K562 (cell line): ENCODE data around the gene CCNL2. TPM values are rescaled to one million over a fixed set of nuclear protein-coding genes. Genes with fewer than 3 reads are reported as not detected.
"Not testable (repeated sequence)": the region's sequence is repeated elsewhere in the genome, so short reads cannot be mapped to it uniquely, and the experiment has no call there.

Experiments used
- ATAC-seq: fragments of 200-7000 bp; cut with Tn5 transposase; 3 replicates; pipeline ENCODE4 v1.9.1; 2020; ENCODE audit warnings: moderate library complexity
- BruUV-seq: library from RNA; stranded (reverse); fragments of 400-500 nt; replicated peaks from 2 replicates; lab custom pipeline; 2021; lab: Mats Ljungman, UMichigan
- CTCF ChIA-PET: fragments of 300-600 bp; formaldehyde crosslinking; extraction: SDS; loops from one replicate; lab custom pipeline; 2021; ENCODE audit warnings: low intra/inter-chr PET ratio; lab: Yijun Ruan, JAX
- POLR2A ChIA-PET: fragments of 300-600, 350-650 bp; sonication (Branson Sonifier 250); formaldehyde crosslinking; extraction: SDS; loops from one replicate; lab custom pipeline; 2021; ENCODE audit warnings: antibody characterized with exemption, inconsistent platforms; lab: Yijun Ruan, JAX
- DNase-seq, 4 experiments: peaks; one replicate each; pipeline versions ENCODE4 v3.0.0 to v3.0.0-alpha.2; 2011 to 2018; ENCODE audit warnings: low spot score in 3 of 4, mixed read lengths in 3 of 4; ENCODE audit errors: extremely low read depth in 1 of 4
- FAIRE-seq: peaks from 2 replicates; lab custom pipeline; 2011; peaks lifted over from hg19 to GRCh38; lab: Jason Lieb, UNC
- H2AFZ ChIP-seq: 2 replicates; pipeline ENCODE4 v1.6.0; 2011; ENCODE audit warnings: low read depth, low read length, control low read depth, inconsistent platforms
- H3K27ac ChIP-seq: fragments of 200-600 bp; 3 replicates; pipeline ENCODE4 v1.8.0; 2011; ENCODE audit warnings: low read depth, mild to moderate bottlenecking, control low read depth, inconsistent platforms, low read length, moderate library complexity, mixed read lengths; ENCODE audit errors: extremely low read depth
- H3K27me3 ChIP-seq, 2 experiments: fragments of 300-600 bp in 1 of 2; 2 replicates in 1 of 2; 3 replicates in 1 of 2; pipeline versions ENCODE4 v1.6.0 to v1.8.0; 2011; ENCODE audit warnings: inconsistent platforms in 2 of 2, low read length in 2 of 2, mild to moderate bottlenecking in 1 of 2, mixed read lengths in 1 of 2, moderate library complexity in 1 of 2; ENCODE audit not compliant: control insufficient read depth in 2 of 2, insufficient read depth in 2 of 2
- H3K36me3 ChIP-seq: fragments of 300-600 bp; 3 replicates; pipeline ENCODE4 v1.8.0; 2011; ENCODE audit warnings: mild to moderate bottlenecking, low read length, inconsistent platforms; ENCODE audit not compliant: control insufficient read depth, insufficient read depth
- H3K4me1 ChIP-seq, 2 experiments: fragments of 200-600 bp in 1 of 2; replicated peaks in 1 of 2; 2 replicates in 1 of 2; 3 replicates in 1 of 2; pipeline versions ENCODE4 v1.5.1 to v1.8.0; 2011; ENCODE audit warnings: inconsistent platforms in 2 of 2, low read length in 2 of 2, mild to moderate bottlenecking in 1 of 2, mixed read lengths in 1 of 2, moderate library complexity in 1 of 2; ENCODE audit not compliant: control insufficient read depth in 2 of 2, insufficient read depth in 2 of 2
- H3K4me2 ChIP-seq: 2 replicates; pipeline ENCODE4 v1.6.1; 2011; ENCODE audit warnings: low read length, control low read depth, inconsistent platforms, mixed read lengths; ENCODE audit not compliant: insufficient read depth
- H3K4me3 ChIP-seq: fragments of 200-600 bp; sonication (generic), shearing (Covaris generic); 2 replicates; pipeline ENCODE4 v1.5.1; 2016; ENCODE audit warnings: control low read depth, inconsistent platforms
- H3K79me2 ChIP-seq: fragments of 200-600 bp; 3 replicates; pipeline ENCODE4 v1.8.0; 2011; ENCODE audit warnings: low read length, inconsistent platforms; ENCODE audit not compliant: control insufficient read depth, insufficient read depth
- H3K9ac ChIP-seq, 2 experiments: 2 replicates each; pipeline versions ENCODE4 v1.6.0 to v1.6.1; 2011; ENCODE audit warnings: low read depth in 2 of 2, low read length in 2 of 2, control low read depth in 1 of 2, inconsistent platforms in 1 of 2, mild to moderate bottlenecking in 1 of 2, mixed read lengths in 1 of 2; ENCODE audit not compliant: insufficient read depth in 1 of 2
- H3K9me1 ChIP-seq: one replicate; pipeline ENCODE4 v1.6.0; 2011; ENCODE audit warnings: inconsistent platforms, mild to moderate bottlenecking, low read length, moderate library complexity; ENCODE audit not compliant: control insufficient read depth, insufficient read depth
- H3K9me3 ChIP-seq: replicated peaks from 2 replicates; pipeline ENCODE4 v1.5.1; 2011; ENCODE audit warnings: low read depth, low read length, inconsistent platforms; ENCODE audit not compliant: control insufficient read depth, insufficient read depth
- H4K20me1 ChIP-seq: replicated peaks from 2 replicates; pipeline ENCODE4 v1.6.1; 2011; ENCODE audit warnings: low read length, inconsistent platforms, mixed read lengths; ENCODE audit not compliant: control insufficient read depth, insufficient read depth
- POLR2AphosphoS5 ChIP-seq: IDR thresholded peaks from 2 replicates; pipeline ENCODE4 v1.6.1; 2011; ENCODE audit warnings: mild to moderate bottlenecking, low read depth, low read length, moderate library complexity; ENCODE audit not compliant: control insufficient read depth, insufficient read depth
- POLR2G ChIP-seq: fragments of 200-400 bp; formaldehyde crosslinking; IDR thresholded peaks from 2 replicates; pipeline ENCODE4 v1.6.1; 2017; ENCODE audit warnings: low read depth, mild to moderate bottlenecking, antibody characterized with exemption, low read length, moderate library complexity
- RBFOX2 ChIP-seq: fragments of 200-400 bp; formaldehyde crosslinking; IDR thresholded peaks from 2 replicates; pipeline ENCODE4 v1.6.1; 2017; ENCODE audit warnings: low read depth, mild to moderate bottlenecking, low read length, moderate library complexity
- RBM22 ChIP-seq: fragments of 200-400 bp; formaldehyde crosslinking; IDR thresholded peaks from 2 replicates; pipeline ENCODE4 v1.6.1; 2018; ENCODE audit warnings: low read length, low read depth; ENCODE audit not compliant: poor library complexity, severe bottlenecking
- ZBTB33 ChIP-seq: sonication (generic); formaldehyde crosslinking; IDR thresholded peaks from 2 replicates; pipeline ENCODE4 v1.8.1; 2023; ENCODE audit warnings: mild to moderate bottlenecking, missing genetic modification reagents
- WGBS: fragments of 100-300 bp; shearing (Covaris generic); methylation state at CpG from one replicate; pipeline ENCODE4 v1.1.6; 2016; ENCODE audit warnings: low coverage, mixed read lengths; ENCODE audit not compliant: insufficient coverage; ENCODE audit errors: missing lambda C conversion rate; 5-methylcytosine and 5-hydroxymethylcytosine counted together
- in situ Hi-C: fragments of 300-500 bp; cut with MboI; formaldehyde crosslinking; loops from 4 replicates; pipeline ENCODE4 v1.15.0; 2018; ENCODE audit warnings: inconsistent platforms, mixed read lengths
- intact Hi-C: fragments of 100-400 bp; cut with micrococcal nuclease; formaldehyde crosslinking; loops from 2 replicates; pipeline ENCODE4 v1.14.2; 2022
- polyA plus RNA-seq, 8 experiments: library from polyadenylated mRNA; depleted of rRNA in 4 of 8; stranded (reverse) in 5 of 8; unstranded in 3 of 8; fragments of >200 nt; fragmentation: Nextera tagmentation in 2 of 8; fragmentation: Illumina TruSeq in 1 of 8; extraction: Ambion mirVana in 2 of 8; extraction: Trizol in 1 of 8; gene quantifications; 2 replicates each; pipeline versions ENCODE4 v1.2.1 to v1.2.3, GENCODE V29; 2011 to 2014; ENCODE audit warnings: inconsistent platforms in 1 of 8, missing spikeins in 1 of 8
- total RNA-seq, 7 experiments: library from RNA; depleted of rRNA in 6 of 7; stranded (reverse); fragments of >200 nt in 6 of 7; fragmentation: Illumina TruSeq in 2 of 7; extraction: Trizol in 2 of 7; gene quantifications; 2 replicates each; pipeline versions ENCODE4 v1.2.1 to v1.2.3, GENCODE V29; 2011 to 2021; ENCODE audit warnings: low replicate concordance in 1 of 7

Gene CCNL2
- total and polyA plus RNA-seq, 9 of the 15 experiments (the other 6 are each of a cell fraction or from before 2014, with no cell fraction given): 2.8 to 287 (median 94.5) TPM

GRCh38 chr1:1385339-1385738 is 13.8 kb downstream of the CCNL2 start:
- POLR2A ChIA-PET: interaction anchor here (1.1 to 7.1 kb wide), 5 partner anchors 8 to 17 kb away, joined by 3 to 58 read pairs (median 8); partner anchors contain the start of genes AURKAIP1 and CCNL2
- DNase-seq, in situ Hi-C loops, H3K79me2 ChIP-seq, H3K9me3 ChIP-seq, H3K4me2 ChIP-seq, FAIRE-seq, ATAC-seq, H4K20me1 ChIP-seq, H3K9me1 ChIP-seq, BruUV-seq, H3K27me3 ChIP-seq, CTCF ChIA-PET, H2AFZ ChIP-seq, intact Hi-C loops, H3K9ac ChIP-seq, H3K27ac ChIP-seq, H3K4me3 ChIP-seq: not testable (repeated sequence)
- H3K4me1 ChIP-seq: peaks cover 0 to 22% of the 10 kb centered on the region in 2 experiments; a peak in 2 of 5 replicates
- TF ChIP-seq RBM22: peak; percentile 87
- 0 out of 2 replicates have a peak, but pooled peaks have one; percentile 18 for TF ChIP-seq POLR2AphosphoS5
- peak; percentile 72 for TF ChIP-seq POLR2G
- peak; percentile 67 for TF ChIP-seq RBFOX2
- TF ChIP-seq ZBTB33 (CRISPR knock-in tag): peak; percentile 83
- 94% methylated on average over 29 of the region's 29 CpGs for whole genome bisulfite sequencing
- peaks cover 54% of the 10 kb centered on the region for H3K36me3 ChIP-seq
